ENCODE data around the gene CISTR. TPM values are rescaled to one million over a fixed set of nuclear protein-coding genes. Genes with fewer than 3 reads are reported as not detected.

The CISTR gene
- total RNA-seq, 1 donor from 2014 or later = not detected

DNA sequence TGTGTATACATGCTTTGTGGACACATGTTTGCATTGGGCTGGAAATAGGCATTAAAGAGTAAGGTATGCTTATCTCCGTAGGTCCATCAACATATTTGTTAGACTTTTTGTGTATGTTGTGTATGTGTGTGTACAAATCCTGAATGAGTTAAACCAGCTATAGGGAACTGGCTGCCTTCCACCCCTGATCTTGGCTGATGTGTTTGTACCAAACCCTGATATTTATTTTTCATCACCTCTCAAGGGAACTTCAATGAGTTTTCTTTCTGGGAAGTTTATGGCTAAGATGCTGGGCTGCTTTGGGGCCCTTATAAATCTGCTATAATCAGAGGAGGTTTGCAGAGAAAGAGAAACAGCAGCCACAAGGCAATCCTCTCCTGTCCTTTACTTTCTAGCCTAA lies 37.1 kb upstream of the CISTR start:
- no peaks in the 10 kb centered on the region for H3K36me3 ChIP-seq (ENCODE audit: insufficient read depth, low read length)
- Mint-ChIP-seq H3K27me3 (ENCODE audit: low read depth, unreplicated experiment) (peaks cover 27% of the 10 kb centered on the region), H3K9me3 (ENCODE audit: unreplicated experiment) (no peaks in the 10 kb centered on the region), H3K4me1 (ENCODE audit: low read depth, unreplicated experiment) (no peaks in the 10 kb centered on the region), H3K36me3 (ENCODE audit: low read depth, unreplicated experiment) (no peaks in the 10 kb centered on the region), H3K4me3 (ENCODE audit: unreplicated experiment) (no peak overlapping the region), H3K27ac (ENCODE audit: unreplicated experiment) (no peak overlapping the region)
- H3K4me2 ChIP-seq (ENCODE audit: low read length) = no peak overlapping the region
- no peak overlapping the region for H2AFZ ChIP-seq (ENCODE audit: low read depth, low read length)
- FAIRE-seq (no peak), DNase-seq (ENCODE audit: low read depth) (no peak)
- no peaks in the 10 kb centered on the region for H3K79me2 ChIP-seq (ENCODE audit: insufficient read depth, low read length)
- no peak overlapping the region for H3K4me3 ChIP-seq (ENCODE audit: insufficient read depth, low read depth, low read length)
- H3K27ac ChIP-seq (ENCODE audit: low read depth, low read length) = no peak overlapping the region
- H3K9ac ChIP-seq (ENCODE audit: low read length) = no peak overlapping the region
- H3K27me3 ChIP-seq (ENCODE audit: insufficient read depth, low read length) = peaks cover 40% of the 10 kb centered on the region
- TF ChIP-seq, protein P1, sequence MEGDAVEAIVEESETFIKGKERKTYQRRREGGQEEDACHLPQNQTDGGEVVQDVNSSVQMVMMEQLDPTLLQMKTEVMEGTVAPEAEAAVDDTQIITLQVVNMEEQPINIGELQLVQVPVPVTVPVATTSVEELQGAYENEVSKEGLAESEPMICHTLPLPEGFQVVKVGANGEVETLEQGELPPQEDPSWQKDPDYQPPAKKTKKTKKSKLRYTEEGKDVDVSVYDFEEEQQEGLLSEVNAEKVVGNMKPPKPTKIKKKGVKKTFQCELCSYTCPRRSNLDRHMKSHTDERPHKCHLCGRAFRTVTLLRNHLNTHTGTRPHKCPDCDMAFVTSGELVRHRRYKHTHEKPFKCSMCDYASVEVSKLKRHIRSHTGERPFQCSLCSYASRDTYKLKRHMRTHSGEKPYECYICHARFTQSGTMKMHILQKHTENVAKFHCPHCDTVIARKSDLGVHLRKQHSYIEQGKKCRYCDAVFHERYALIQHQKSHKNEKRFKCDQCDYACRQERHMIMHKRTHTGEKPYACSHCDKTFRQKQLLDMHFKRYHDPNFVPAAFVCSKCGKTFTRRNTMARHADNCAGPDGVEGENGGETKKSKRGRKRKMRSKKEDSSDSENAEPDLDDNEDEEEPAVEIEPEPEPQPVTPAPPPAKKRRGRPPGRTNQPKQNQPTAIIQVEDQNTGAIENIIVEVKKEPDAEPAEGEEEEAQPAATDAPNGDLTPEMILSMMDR (IDR thresholded peaks at IDR 0.05; ENCODE audit: insufficient read depth, low read depth, low read length) = no peak
- no peak for TF ChIP-seq EZH2 (IDR thresholded peaks at IDR 0.05; ENCODE audit: insufficient read depth, low read length)
- H4K20me1 ChIP-seq (ENCODE audit: insufficient read depth, low read length) = no peaks in the 10 kb centered on the region
- no peaks in the 10 kb centered on the region for H3K9me3 ChIP-seq (ENCODE audit: insufficient read depth, low read depth, low read length)
- no peaks in the 10 kb centered on the region for H3K4me1 ChIP-seq (ENCODE audit: insufficient read depth, low read length)

DNA sequence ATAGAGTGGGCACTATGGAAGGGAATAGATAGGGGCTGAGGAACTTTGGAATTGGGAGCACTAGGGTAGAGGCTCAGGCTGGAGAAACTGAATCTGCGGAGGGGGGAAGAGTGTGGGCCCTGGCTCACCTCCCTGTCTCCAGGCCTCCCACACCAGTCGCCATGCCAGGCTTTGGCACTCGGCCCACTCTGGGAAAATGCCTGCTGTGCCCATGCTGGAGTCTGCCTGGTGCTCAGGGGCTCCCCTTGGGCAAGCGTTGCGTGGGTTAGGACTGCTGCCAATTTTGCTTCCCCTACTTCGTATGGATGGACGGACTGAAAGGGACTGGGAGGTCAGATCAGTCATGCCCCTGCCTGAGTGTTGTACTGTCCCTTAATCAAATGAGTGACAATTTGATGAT lies 34.6 kb upstream of the CISTR start:
- H3K27me3 ChIP-seq (ENCODE audit: insufficient read depth, low read length) = peaks cover 32% of the 10 kb centered on the region
- peaks cover 2% of the 10 kb centered on the region for H3K9me3 Mint-ChIP-seq (ENCODE audit: unreplicated experiment)
- H3K4me2 ChIP-seq (ENCODE audit: low read length) = no peak overlapping the region
- no peaks in the 10 kb centered on the region for H3K4me1 Mint-ChIP-seq (ENCODE audit: low read depth, unreplicated experiment)
- H3K4me3 ChIP-seq (ENCODE audit: insufficient read depth, low read depth, low read length) = no peak overlapping the region
- FAIRE-seq (no peak), DNase-seq (ENCODE audit: low read depth) (no peak)
- H3K36me3 ChIP-seq (ENCODE audit: insufficient read depth, low read length) = no peaks in the 10 kb centered on the region
- no peak overlapping the region for H3K27ac ChIP-seq (ENCODE audit: low read depth, low read length)
- H3K4me1 ChIP-seq (ENCODE audit: insufficient read depth, low read length) = no peaks in the 10 kb centered on the region
- H3K27ac Mint-ChIP-seq (ENCODE audit: unreplicated experiment) = no peak overlapping the region
- H2AFZ ChIP-seq (ENCODE audit: low read depth, low read length) = no peak overlapping the region
- H3K27me3 Mint-ChIP-seq (ENCODE audit: low read depth, unreplicated experiment) = peaks cover 49% of the 10 kb centered on the region
- no peak for TF ChIP-seq EZH2 (IDR thresholded peaks at IDR 0.05; ENCODE audit: insufficient read depth, low read length)
- TF ChIP-seq, protein P1 (IDR thresholded peaks at IDR 0.05; ENCODE audit: insufficient read depth, low read depth, low read length) = no peak
- H4K20me1 ChIP-seq (ENCODE audit: insufficient read depth, low read length) = no peaks in the 10 kb centered on the region
- H3K9me3 ChIP-seq (ENCODE audit: insufficient read depth, low read depth, low read length) = no peaks in the 10 kb centered on the region
- H3K4me3 Mint-ChIP-seq (ENCODE audit: unreplicated experiment) = no peak overlapping the region
- H3K36me3 Mint-ChIP-seq (ENCODE audit: low read depth, unreplicated experiment) = no peaks in the 10 kb centered on the region
- no peak overlapping the region for H3K9ac ChIP-seq (ENCODE audit: low read length)
- no peaks in the 10 kb centered on the region for H3K79me2 ChIP-seq (ENCODE audit: insufficient read depth, low read length)

DNA sequence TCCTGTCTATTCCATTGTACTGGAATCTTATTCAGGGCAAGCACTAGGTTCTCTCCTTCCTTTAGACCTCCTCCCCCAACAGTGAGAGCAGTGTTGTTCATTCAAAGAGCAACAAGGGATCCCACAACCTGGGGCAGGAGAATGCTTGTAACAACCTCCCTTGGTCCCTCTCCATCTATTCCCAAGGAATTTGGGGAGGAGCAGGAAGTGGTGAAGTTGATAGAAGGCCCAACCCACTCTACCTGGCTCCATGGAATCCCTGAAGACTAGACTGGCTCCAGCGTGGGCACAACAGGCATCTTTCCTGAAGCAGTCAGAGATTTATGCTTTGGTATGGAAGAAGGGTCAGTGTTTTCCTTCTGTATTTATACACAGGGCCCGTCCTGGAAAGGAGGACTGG lies 33.4 kb upstream of the CISTR start:
- no peak for FAIRE-seq
- peaks cover 62% of the 10 kb centered on the region for H3K27me3 Mint-ChIP-seq (ENCODE audit: low read depth, unreplicated experiment)
- no peak overlapping the region for H3K4me3 Mint-ChIP-seq (ENCODE audit: unreplicated experiment)
- Histone ChIP-seq H3K4me3 (ENCODE audit: insufficient read depth, low read depth, low read length) (no peak overlapping the region), H3K4me1 (ENCODE audit: insufficient read depth, low read length) (no peaks in the 10 kb centered on the region), H2AFZ (ENCODE audit: low read depth, low read length) (no peak overlapping the region), H4K20me1 (ENCODE audit: insufficient read depth, low read length) (no peaks in the 10 kb centered on the region), H3K4me2 (ENCODE audit: low read length) (no peak overlapping the region), H3K9me3 (ENCODE audit: insufficient read depth, low read depth, low read length) (no peaks in the 10 kb centered on the region), H3K27ac (ENCODE audit: low read depth, low read length) (no peak overlapping the region), H3K79me2 (ENCODE audit: insufficient read depth, low read length) (no peaks in the 10 kb centered on the region), H3K36me3 (ENCODE audit: insufficient read depth, low read length) (no peaks in the 10 kb centered on the region), H3K27me3 (ENCODE audit: insufficient read depth, low read length) (peaks cover 40% of the 10 kb centered on the region), H3K9ac (ENCODE audit: low read length) (no peak overlapping the region)
- H3K36me3 Mint-ChIP-seq (ENCODE audit: low read depth, unreplicated experiment) = no peaks in the 10 kb centered on the region
- no peak for DNase-seq (ENCODE audit: low read depth)
- H3K27ac Mint-ChIP-seq (ENCODE audit: unreplicated experiment) = no peak overlapping the region
- TF ChIP-seq, protein P1 (IDR thresholded peaks at IDR 0.05; ENCODE audit: insufficient read depth, low read depth, low read length) = no peak
- no peak for TF ChIP-seq EZH2 (IDR thresholded peaks at IDR 0.05; ENCODE audit: insufficient read depth, low read length)
- peaks cover 4% of the 10 kb centered on the region for H3K9me3 Mint-ChIP-seq (ENCODE audit: unreplicated experiment)
- no peaks in the 10 kb centered on the region for H3K4me1 Mint-ChIP-seq (ENCODE audit: low read depth, unreplicated experiment)

Measured in astrocyte (in vitro differentiated cells and primary cell).